ENCODE data around the gene NKG7.

- TF ChIP-seq EGR1 (IDR thresholded peaks at IDR 0.05; ENCODE audit: low read depth in 2 of 2): no peak
- TF ChIP-seq MAX (IDR thresholded peaks at IDR 0.05): no peak
- no peak for TF ChIP-seq CTCF (IDR thresholded peaks at IDR 0.05; ENCODE audit: low read depth, low read length, missing input control)
- TF ChIP-seq YY1 (IDR thresholded peaks at IDR 0.05): no peak
- no peak for TF ChIP-seq NR2F2 (IDR thresholded peaks at IDR 0.05)
- TF ChIP-seq ZBTB33 (IDR thresholded peaks at IDR 0.05): no peak
- TF ChIP-seq ATF3 (IDR thresholded peaks at IDR 0.05): no peak
- TF ChIP-seq HNF4G (IDR thresholded peaks at IDR 0.05): no peak
- TF ChIP-seq FOXA1 (IDR thresholded peaks at IDR 0.05): no peak
- TF ChIP-seq RAD21 (IDR thresholded peaks at IDR 0.05): no peak
These were observed 45.3 kb upstream of the NKG7 start for GRCh38 chr19:51417810-51418157.
